Suprapubic skin (tissue), 4 donors: ENCODE measurements around the gene ATP6V1G1. TPM values are rescaled to one million over a fixed set of nuclear protein-coding genes. Genes with fewer than 3 reads are reported as not detected.

Experiments
- DNase-seq, 2 donors: peaks; one replicate each; pipeline ENCODE4 v3.0.0-alpha.2; 2019; ENCODE audit warnings: low spot score in 2 of 2
- H3K27ac ChIP-seq: fragments of 200-600 bp; sonication (generic); one replicate; pipeline ENCODE4 v1.5.1; 2019
- H3K27me3 ChIP-seq: fragments of 200-600 bp; sonication (generic); one replicate; pipeline ENCODE4 v1.5.1; 2019
- H3K36me3 ChIP-seq: fragments of 200-600 bp; sonication (generic); one replicate; pipeline ENCODE4 v1.5.1; 2019
- H3K4me1 ChIP-seq: fragments of 200-600 bp; sonication (generic); one replicate; pipeline ENCODE4 v1.5.1; 2019
- H3K4me3 ChIP-seq: fragments of 200-600 bp; sonication (generic); one replicate; pipeline ENCODE4 v1.5.1; 2019; ENCODE audit warnings: mild to moderate bottlenecking
- H3K9me3 ChIP-seq: fragments of 200-600 bp; sonication (generic); one replicate; pipeline ENCODE4 v1.5.1; 2019
- EP300 ChIP-seq: sonication (generic); formaldehyde crosslinking; IDR thresholded peaks from one replicate; pipeline ENCODE4 v1.6.1; 2017; ENCODE audit warnings: antibody characterized with exemption
- POLR2A ChIP-seq, 2 donors: fragments of 450-650 bp; IDR thresholded peaks; one replicate each; pipeline ENCODE4 v1.6.1; 2017; ENCODE audit warnings: antibody characterized with exemption in 2 of 2, mild to moderate bottlenecking in 2 of 2, moderate library complexity in 2 of 2
- POLR2AphosphoS5 ChIP-seq, 3 donors: sonication (generic); formaldehyde crosslinking; IDR thresholded peaks; one replicate each; pipeline ENCODE4 v1.6.1; 2017; ENCODE audit warnings: antibody characterized with exemption in 3 of 3
- WGBS: methylation state at CpG from one replicate; pipeline ENCODE4 v1.1.5; 2018; 5-methylcytosine and 5-hydroxymethylcytosine counted together
- total RNA-seq, 4 donors: library from RNA; depleted of rRNA; stranded (reverse); fragments of >200 nt; gene quantifications; one replicate each; pipeline ENCODE4 v1.1.0, GENCODE V29; 2016
- TF ChIP-seq, protein P1 (sequence below), 2 donors: fragments of 200-600 bp in 1 of 2; fragments of 450-650 bp in 1 of 2; sonication (generic) in 1 of 2; IDR thresholded peaks; one replicate each; pipeline ENCODE4 v1.5.1; 2016 to 2019; ENCODE audit warnings: antibody characterized with exemption in 2 of 2, mild to moderate bottlenecking in 1 of 2, moderate library complexity in 1 of 2

ATP6V1G1 gene
- total RNA-seq, 4 donors from 2014 or later: 181 to 234 (median 209) TPM

DNA sequence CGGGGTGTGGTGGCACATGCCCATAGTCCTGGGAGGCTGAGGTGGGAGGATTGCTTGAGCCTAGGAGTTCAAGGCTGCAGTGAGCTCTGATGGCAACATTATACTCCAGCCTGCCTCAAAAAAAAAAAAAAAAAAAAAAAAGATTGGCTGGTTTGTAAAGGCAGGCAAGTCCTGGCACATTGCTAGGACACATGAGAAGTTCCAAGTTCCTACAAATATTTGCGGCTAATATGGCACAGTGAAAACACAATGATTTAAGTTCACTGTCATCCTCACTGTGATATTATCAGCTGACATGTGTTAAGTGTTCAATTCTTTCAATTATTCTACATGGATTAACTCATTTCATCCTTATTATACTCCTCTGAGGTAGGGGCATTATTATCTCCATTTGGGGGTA lies 43.6 kb downstream of the ATP6V1G1 start:
- H3K4me1 ChIP-seq: no peaks in the 10 kb centered on the region
- H3K27me3 ChIP-seq: no peaks in the 10 kb centered on the region
- no peaks in the 10 kb centered on the region for H3K9me3 ChIP-seq
- no peak overlapping the region for H3K4me3 ChIP-seq
- H3K36me3 ChIP-seq: peaks cover 68% of the 10 kb centered on the region
- TF ChIP-seq EP300: no peak
- TF ChIP-seq, protein P1, sequence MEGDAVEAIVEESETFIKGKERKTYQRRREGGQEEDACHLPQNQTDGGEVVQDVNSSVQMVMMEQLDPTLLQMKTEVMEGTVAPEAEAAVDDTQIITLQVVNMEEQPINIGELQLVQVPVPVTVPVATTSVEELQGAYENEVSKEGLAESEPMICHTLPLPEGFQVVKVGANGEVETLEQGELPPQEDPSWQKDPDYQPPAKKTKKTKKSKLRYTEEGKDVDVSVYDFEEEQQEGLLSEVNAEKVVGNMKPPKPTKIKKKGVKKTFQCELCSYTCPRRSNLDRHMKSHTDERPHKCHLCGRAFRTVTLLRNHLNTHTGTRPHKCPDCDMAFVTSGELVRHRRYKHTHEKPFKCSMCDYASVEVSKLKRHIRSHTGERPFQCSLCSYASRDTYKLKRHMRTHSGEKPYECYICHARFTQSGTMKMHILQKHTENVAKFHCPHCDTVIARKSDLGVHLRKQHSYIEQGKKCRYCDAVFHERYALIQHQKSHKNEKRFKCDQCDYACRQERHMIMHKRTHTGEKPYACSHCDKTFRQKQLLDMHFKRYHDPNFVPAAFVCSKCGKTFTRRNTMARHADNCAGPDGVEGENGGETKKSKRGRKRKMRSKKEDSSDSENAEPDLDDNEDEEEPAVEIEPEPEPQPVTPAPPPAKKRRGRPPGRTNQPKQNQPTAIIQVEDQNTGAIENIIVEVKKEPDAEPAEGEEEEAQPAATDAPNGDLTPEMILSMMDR (IDR thresholded peaks at IDR 0.05): no peak
- TF ChIP-seq POLR2A (IDR thresholded peaks at IDR 0.05): no peak
- no peak for TF ChIP-seq POLR2AphosphoS5 (IDR thresholded peaks at IDR 0.05)
- WGBS: 0% methylated on average over 2 of the region's 2 CpGs
- no peak overlapping the region for H3K27ac ChIP-seq
- DNase-seq: no peak

DNA sequence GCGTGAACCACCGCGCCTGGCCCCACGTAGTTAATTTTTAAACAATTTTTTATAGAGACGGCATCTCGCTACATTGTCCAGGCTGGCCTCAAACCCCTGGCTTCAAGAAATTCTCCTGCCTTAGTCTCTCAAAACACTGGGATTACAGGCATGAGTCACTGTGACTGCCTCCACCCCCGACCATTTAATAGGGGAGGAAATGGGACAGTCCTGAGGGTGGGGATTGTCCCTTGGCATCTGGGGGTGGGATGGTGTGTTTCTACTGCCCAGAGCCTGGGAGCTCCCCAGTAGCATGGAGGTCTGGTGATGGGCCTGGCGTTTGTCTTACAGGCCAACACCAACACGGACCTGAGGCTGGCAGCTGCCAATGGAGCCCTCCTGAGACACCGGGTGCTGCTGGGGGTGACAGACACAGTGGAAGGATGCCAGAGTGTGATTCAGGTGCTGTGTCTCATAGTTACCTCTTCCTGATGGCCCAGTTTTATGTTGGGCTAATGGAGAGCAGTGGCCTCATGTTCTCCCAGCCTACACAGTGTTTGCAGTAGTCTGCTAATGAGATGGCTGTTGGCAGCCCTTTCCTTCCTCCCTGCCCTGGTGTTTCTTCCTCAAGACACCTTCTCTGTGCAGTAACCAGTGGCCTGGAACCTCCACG lies 46.0 kb downstream of the ATP6V1G1 start:
- H3K4me3 ChIP-seq: no peak overlapping the region
- peaks cover 65% of the 10 kb centered on the region for H3K36me3 ChIP-seq
- TF ChIP-seq POLR2A (IDR thresholded peaks at IDR 0.05): no peak
- TF ChIP-seq EP300: no peak
- TF ChIP-seq, protein P1 (IDR thresholded peaks at IDR 0.05): no peak
- TF ChIP-seq POLR2AphosphoS5 (IDR thresholded peaks at IDR 0.05): no peak

DNA sequence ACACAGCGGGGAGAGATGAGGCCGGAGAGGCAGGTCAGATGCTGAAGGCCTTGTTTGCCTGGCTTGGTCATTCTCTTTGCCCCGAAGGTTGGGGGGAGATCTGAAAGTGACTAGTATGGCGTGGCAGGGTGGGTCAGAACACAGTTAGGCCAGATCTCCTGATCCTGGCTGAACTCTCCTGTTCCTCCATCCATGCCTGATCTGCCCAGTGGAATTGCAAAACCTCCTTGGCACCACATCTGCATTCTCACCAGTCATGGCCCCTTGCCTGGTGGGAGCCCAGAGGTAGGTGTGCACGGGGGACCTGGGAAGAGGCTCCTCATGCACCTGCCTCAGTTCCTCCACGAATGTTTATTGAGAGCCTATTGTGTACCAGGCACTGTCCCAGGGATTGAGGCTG lies 46.8 kb downstream of the ATP6V1G1 start:
- Histone ChIP-seq H3K9me3 (no peaks in the 10 kb centered on the region), H3K36me3 (peaks cover 65% of the 10 kb centered on the region), H3K4me3 (no peak overlapping the region), H3K4me1 (no peaks in the 10 kb centered on the region), H3K27me3 (no peaks in the 10 kb centered on the region), H3K27ac (no peak overlapping the region)
- WGBS: 93% methylated on average over 6 of the region's 6 CpGs
- DNase-seq: no peak
- TF ChIP-seq POLR2AphosphoS5 (IDR thresholded peaks at IDR 0.05): no peak
- TF ChIP-seq EP300: no peak
- TF ChIP-seq POLR2A (IDR thresholded peaks at IDR 0.05): no peak
- TF ChIP-seq, protein P1 (IDR thresholded peaks at IDR 0.05): no peak

More for the DNA sequence above, 46.0 kb downstream of the ATP6V1G1 start:
- Histone ChIP-seq H3K9me3 (no peaks in the 10 kb centered on the region), H3K27ac (no peak overlapping the region), H3K4me1 (no peaks in the 10 kb centered on the region), H3K27me3 (no peaks in the 10 kb centered on the region)
- no peak for DNase-seq
- WGBS: 90% methylated on average over 10 of the region's 11 CpGs

DNA sequence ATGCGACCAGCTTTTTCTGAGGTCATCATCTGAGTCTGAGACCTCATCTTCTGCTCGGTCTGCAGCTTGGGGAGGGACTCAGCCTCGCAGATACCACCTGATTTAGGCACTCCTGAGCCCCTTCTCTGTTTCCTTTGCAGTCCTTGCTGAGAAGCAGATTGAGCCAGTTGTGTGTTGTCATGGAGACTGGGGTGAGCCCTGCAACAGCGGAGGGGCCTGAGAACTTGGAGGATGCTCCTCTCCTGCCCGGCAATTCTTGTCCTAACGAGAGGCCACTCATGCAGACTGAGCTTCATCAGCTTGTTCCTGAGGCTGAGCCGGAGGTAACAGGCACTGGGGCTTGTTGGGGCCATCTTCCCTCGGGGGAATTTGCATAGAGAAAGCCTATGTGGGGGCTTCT lies 50.8 kb downstream of the ATP6V1G1 start:
- TF ChIP-seq, protein P1 (IDR thresholded peaks at IDR 0.05): no peak
- no peak for TF ChIP-seq POLR2A (IDR thresholded peaks at IDR 0.05)
- no peak for TF ChIP-seq EP300
- no peak for TF ChIP-seq POLR2AphosphoS5 (IDR thresholded peaks at IDR 0.05)
- DNase-seq: no peak
- peaks cover 65% of the 10 kb centered on the region for H3K36me3 ChIP-seq
- H3K27me3 ChIP-seq: no peaks in the 10 kb centered on the region
- no peaks in the 10 kb centered on the region for H3K9me3 ChIP-seq
- no peak overlapping the region for H3K27ac ChIP-seq
- no peak overlapping the region for H3K4me3 ChIP-seq
- no peaks in the 10 kb centered on the region for H3K4me1 ChIP-seq
- 90% methylated on average over 7 of the region's 8 CpGs for WGBS

DNA sequence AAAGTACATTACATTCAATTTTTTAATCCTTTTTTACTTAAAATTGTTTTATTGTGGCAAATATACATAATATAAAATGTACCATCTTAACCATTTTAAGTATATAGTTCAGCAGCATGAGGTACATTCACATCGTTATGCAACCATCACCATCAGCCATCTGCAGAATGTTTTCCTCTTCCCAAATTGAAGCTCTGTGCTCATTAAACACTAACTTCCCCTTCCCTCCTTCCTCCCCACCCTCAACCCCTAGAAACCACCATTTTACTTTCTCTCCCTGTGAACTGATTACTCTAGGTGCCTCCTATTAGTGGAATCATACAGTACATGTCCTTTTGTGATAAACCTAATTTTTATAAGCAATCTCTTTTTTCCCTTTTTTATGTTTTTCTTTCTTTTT lies 54.4 kb downstream of the ATP6V1G1 start:
- Histone ChIP-seq H3K27ac (no peak overlapping the region), H3K27me3 (no peaks in the 10 kb centered on the region), H3K9me3 (no peaks in the 10 kb centered on the region), H3K4me3 (no peak overlapping the region), H3K4me1 (no peaks in the 10 kb centered on the region), H3K36me3 (peaks cover 52% of the 10 kb centered on the region)
- 67% methylated on average over 1 of the region's 1 CpG for WGBS
- no peak for DNase-seq
- TF ChIP-seq, protein P1 (IDR thresholded peaks at IDR 0.05): no peak
- no peak for TF ChIP-seq POLR2A (IDR thresholded peaks at IDR 0.05)
- no peak for TF ChIP-seq POLR2AphosphoS5 (IDR thresholded peaks at IDR 0.05)
- TF ChIP-seq EP300: no peak
